ENCODE data around the gene ZNF362.

DNA sequence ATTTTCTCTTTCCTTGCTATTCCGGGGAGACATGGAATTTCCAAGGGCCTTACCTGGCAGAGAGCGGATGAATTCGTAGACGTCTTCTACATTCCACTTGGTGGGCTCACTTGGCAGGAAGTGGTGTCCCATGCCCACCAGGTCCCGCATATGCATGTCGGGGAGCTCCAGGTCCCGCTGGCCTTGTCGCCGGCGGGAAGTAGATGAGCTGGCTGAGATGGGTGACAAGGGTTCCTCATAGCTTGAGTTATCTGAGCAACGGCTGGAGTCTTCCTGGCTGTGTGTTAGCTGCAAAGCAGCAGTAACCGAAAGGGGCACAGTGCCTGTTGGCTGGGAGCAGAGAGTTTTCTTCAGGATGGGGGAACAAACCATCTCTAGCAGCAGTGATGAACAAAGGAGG is 72.5 kb downstream of the ZNF362 start:
- TF ChIP-seq, protein P1, sequence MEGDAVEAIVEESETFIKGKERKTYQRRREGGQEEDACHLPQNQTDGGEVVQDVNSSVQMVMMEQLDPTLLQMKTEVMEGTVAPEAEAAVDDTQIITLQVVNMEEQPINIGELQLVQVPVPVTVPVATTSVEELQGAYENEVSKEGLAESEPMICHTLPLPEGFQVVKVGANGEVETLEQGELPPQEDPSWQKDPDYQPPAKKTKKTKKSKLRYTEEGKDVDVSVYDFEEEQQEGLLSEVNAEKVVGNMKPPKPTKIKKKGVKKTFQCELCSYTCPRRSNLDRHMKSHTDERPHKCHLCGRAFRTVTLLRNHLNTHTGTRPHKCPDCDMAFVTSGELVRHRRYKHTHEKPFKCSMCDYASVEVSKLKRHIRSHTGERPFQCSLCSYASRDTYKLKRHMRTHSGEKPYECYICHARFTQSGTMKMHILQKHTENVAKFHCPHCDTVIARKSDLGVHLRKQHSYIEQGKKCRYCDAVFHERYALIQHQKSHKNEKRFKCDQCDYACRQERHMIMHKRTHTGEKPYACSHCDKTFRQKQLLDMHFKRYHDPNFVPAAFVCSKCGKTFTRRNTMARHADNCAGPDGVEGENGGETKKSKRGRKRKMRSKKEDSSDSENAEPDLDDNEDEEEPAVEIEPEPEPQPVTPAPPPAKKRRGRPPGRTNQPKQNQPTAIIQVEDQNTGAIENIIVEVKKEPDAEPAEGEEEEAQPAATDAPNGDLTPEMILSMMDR (IDR thresholded peaks at IDR 0.05) = no peak
- TF ChIP-seq POLR2AphosphoS5 (IDR thresholded peaks at IDR 0.05) = no peak
- TF ChIP-seq POLR2A (IDR thresholded peaks at IDR 0.05) = no peak
